Common myeloid progenitor, CD34-positive (primary cell): ENCODE measurements around the gene HAGHL.

Experiments used
- CTCF ChIA-PET: fragments of 350-600 bp; sonication (Branson Sonifier 250); formaldehyde crosslinking; loops from one replicate; lab custom pipeline; 2021; ENCODE audit warnings: antibody characterized with exemption; lab: Charles Lee
- POLR2A ChIA-PET: fragments of 350-600 bp; sonication (Branson Sonifier 250); formaldehyde crosslinking; loops from one replicate; lab custom pipeline; 2021; ENCODE audit warnings: antibody characterized with exemption; lab: Charles Lee
- DNase-seq, 3 donors: peaks; one replicate each; pipeline versions ENCODE4 v3.0.0 to v3.0.0-alpha.2; 2013
- H3K27ac ChIP-seq, 2 experiments: 1 replicate in 1 of 2; 2 replicates in 1 of 2; pipeline ENCODE4 v1.7.0; 2013; ENCODE audit warnings: inconsistent platforms in 2 of 2, low read length in 2 of 2, mild to moderate bottlenecking in 2 of 2, low read depth in 1 of 2, moderate library complexity in 1 of 2; ENCODE audit not compliant: severe bottlenecking in 2 of 2, insufficient read depth in 1 of 2, poor library complexity in 1 of 2
- H3K27me3 ChIP-seq, 5 experiments: replicated peaks in 2 of 5; 1 replicate in 3 of 5; 2 replicates in 2 of 5; pipeline versions ENCODE4 v1.6.1 to v1.7.0; 2013; ENCODE audit warnings: low read length in 4 of 5, mild to moderate bottlenecking in 2 of 5, moderate library complexity in 2 of 5, inconsistent platforms in 1 of 5; ENCODE audit not compliant: insufficient read depth in 5 of 5, control insufficient read depth in 4 of 5
- H3K36me3 ChIP-seq, 4 experiments: 1 replicate in 2 of 4; 2 replicates in 2 of 4; pipeline versions ENCODE4 v1.6.1 to v1.7.0; 2013; ENCODE audit warnings: low read length in 3 of 4, control low read depth in 1 of 4, mild to moderate bottlenecking in 1 of 4; ENCODE audit not compliant: control insufficient read depth in 4 of 4, insufficient read depth in 4 of 4
- H3K4me1 ChIP-seq, 4 experiments: 1 replicate in 3 of 4; 2 replicates in 1 of 4; pipeline versions ENCODE4 v1.6.1 to v1.7.1; 2013; ENCODE audit warnings: low read length in 3 of 4, mild to moderate bottlenecking in 3 of 4, control low read depth in 1 of 4, inconsistent platforms in 1 of 4, moderate library complexity in 1 of 4; ENCODE audit not compliant: control insufficient read depth in 4 of 4, insufficient read depth in 4 of 4; ENCODE audit errors: control extremely low read depth in 1 of 4
- H3K4me3 ChIP-seq, 7 experiments: 1 replicate in 4 of 7; 2 replicates in 3 of 7; pipeline versions ENCODE4 v1.5.1 to v1.7.0; 2013; ENCODE audit warnings: mild to moderate bottlenecking in 7 of 7, low read length in 6 of 7, moderate library complexity in 6 of 7, inconsistent platforms in 2 of 7, low read depth in 2 of 7, control low read depth in 1 of 7; ENCODE audit not compliant: insufficient read depth in 4 of 7, control insufficient read depth in 1 of 7; ENCODE audit errors: extremely low read depth in 1 of 7
- H3K9me3 ChIP-seq, 5 experiments: 1 replicate in 4 of 5; 2 replicates in 1 of 5; pipeline versions ENCODE4 v1.6.1 to v1.7.1; 2013; ENCODE audit warnings: low read length in 4 of 5, mild to moderate bottlenecking in 2 of 5, inconsistent platforms in 1 of 5, low read depth in 1 of 5, moderate library complexity in 1 of 5; ENCODE audit not compliant: control insufficient read depth in 4 of 5, insufficient read depth in 2 of 5; ENCODE audit errors: control extremely low read depth in 1 of 5
- WGBS: methylation state at CpG from one replicate; pipeline ENCODE4 v1.1.5; 2013; ENCODE audit not compliant: insufficient coverage; 5-methylcytosine and 5-hydroxymethylcytosine counted together

HAGHL gene

GRCh38 chr16:684071-684794 is 42.7 kb upstream of the HAGHL start, which contains the start of gene JMJD8:
Gene JMJD8, minus strand, starts transcription at chr16:684334. Its CDS starts 15 bp downstream, at chr16:684319.
- WGBS, result 2% methylated on average over 72 of the region's 91 CpGs
- ChIA-PET POLR2A (no interaction called here), CTCF (interaction anchor here (0.6 to 0.8 kb wide), 2 partner anchors 11 to 41 kb away, joined by 4 read pairs; no protein-coding TSS in a partner anchor)
- H3K4me3 ChIP-seq, result peak within 1 kb of the TSS; percentile 43 to 81 (median 72)
- no peaks in the 10 kb centered on the region for H3K27me3 ChIP-seq
- peaks cover 0 to 49% (median 23%) of the 10 kb centered on the region in 4 experiments for H3K36me3 ChIP-seq
- peak within 1 kb of the TSS in 1 of 2 experiments; percentile 64 for H3K27ac ChIP-seq
- H3K9me3 ChIP-seq, result no peaks in the 10 kb centered on the region
- peak; percentile 92 to 95 (median 93) for DNase-seq
- H3K4me1 ChIP-seq, result peaks cover 0 to 57% (median 55%) of the 10 kb centered on the region in 4 experiments

GRCh38 chr16:684961-685696 is 41.8 kb upstream of the HAGHL start:
- peak overlapping the region in 2 of 7 experiments; percentile 77 to 81 for H3K4me3 ChIP-seq
- H3K36me3 ChIP-seq, result peaks cover 0 to 49% (median 23%) of the 10 kb centered on the region in 4 experiments
- ChIA-PET CTCF (interaction anchor here (0.6 kb wide), 2 partner anchors 31 to 40 kb away, joined by 3 to 4 read pairs; no protein-coding TSS in a partner anchor), POLR2A (no interaction called here)
- no peaks in the 10 kb centered on the region for H3K9me3 ChIP-seq
- WGBS, result 98% methylated on average over 44 of the region's 61 CpGs
- no peak for DNase-seq
- peaks cover 0 to 60% (median 57%) of the 10 kb centered on the region in 4 experiments for H3K4me1 ChIP-seq
- no peak overlapping the region for H3K27ac ChIP-seq
- H3K27me3 ChIP-seq, result no peaks in the 10 kb centered on the region

- no peak for DNase-seq
- H3K4me3 ChIP-seq, result no peak overlapping the region
- peaks cover 0 to 60% (median 53%) of the 10 kb centered on the region in 4 experiments for H3K4me1 ChIP-seq
- peaks cover 0 to under 1% (median 0%) of the 10 kb centered on the region in 5 experiments for H3K27me3 ChIP-seq
- ChIA-PET POLR2A (no interaction called here), CTCF (interaction anchor here (1.7 kb wide), 1 partner anchor 20 kb away, joined by 4 read pairs; no protein-coding TSS in a partner anchor)
- WGBS, result 88% methylated on average over 9 of the region's 10 CpGs
- peaks cover 0 to 49% (median 23%) of the 10 kb centered on the region in 4 experiments for H3K36me3 ChIP-seq
- no peak overlapping the region for H3K27ac ChIP-seq
- no peaks in the 10 kb centered on the region for H3K9me3 ChIP-seq
Measured at GRCh38 chr16:685967-686366, 40.9 kb upstream of the HAGHL start.

GRCh38 chr16:686459-687260 is 40.2 kb upstream of the HAGHL start:
- H3K9me3 ChIP-seq, result no peaks in the 10 kb centered on the region
- 98% methylated on average over 50 of the region's 51 CpGs for WGBS
- peaks cover 0 to 6% (median 0%) of the 10 kb centered on the region in 5 experiments for H3K27me3 ChIP-seq
- peaks cover 0 to 53% (median 46%) of the 10 kb centered on the region in 4 experiments for H3K4me1 ChIP-seq
- no peak overlapping the region for H3K4me3 ChIP-seq
- peaks cover 0 to 45% (median 23%) of the 10 kb centered on the region in 4 experiments for H3K36me3 ChIP-seq
- CTCF ChIA-PET, result interaction anchor here (0.8 to 1.7 kb wide), 2 partner anchors 21 to 26 kb away, joined by 3 to 4 read pairs; no protein-coding TSS in a partner anchor
- POLR2A ChIA-PET, result no interaction called here
- no peak for DNase-seq
- no peak overlapping the region for H3K27ac ChIP-seq

GRCh38 chr16:687499-687898 is 39.4 kb upstream of the HAGHL start:
- peaks cover 0 to 14% (median 3%) of the 10 kb centered on the region in 5 experiments for H3K27me3 ChIP-seq
- whole genome bisulfite sequencing, result over 99% methylated on average over 19 of the region's 19 CpGs
- H3K36me3 ChIP-seq, result peaks cover 0 to 37% (median 18%) of the 10 kb centered on the region in 4 experiments
- no peaks in the 10 kb centered on the region for H3K9me3 ChIP-seq
- ChIA-PET CTCF (interaction anchor here (1.7 to 1.8 kb wide), 2 partner anchors 22 to 25 kb away, joined by 4 to 5 read pairs; no protein-coding TSS in a partner anchor), POLR2A (no interaction called here)
- H3K4me3 ChIP-seq, result no peak overlapping the region
- H3K4me1 ChIP-seq, result peaks cover 0 to 45% (median 39%) of the 10 kb centered on the region in 4 experiments
- H3K27ac ChIP-seq, result no peak overlapping the region
- DNase-seq, result no peak

GRCh38 chr16:689175-689897 is 37.6 kb upstream of the HAGHL start:
- no peak for DNase-seq
- ChIA-PET CTCF (interaction anchor here (0.6 to 1.8 kb wide), 9 partner anchors 8 to 35 kb away, joined by 3 to 7 read pairs (median 3); partner anchors contain the start of gene RHOT2), POLR2A (interaction anchor here (1.3 kb wide), 2 partner anchors 13 to 40 kb away, joined by 3 to 4 read pairs; partner anchors contain the start of gene WDR90)
- peak overlapping the region; percentile 66 to 91 for H3K27ac ChIP-seq
- H3K27me3 ChIP-seq, result peaks cover 2 to 32% (median 3%) of the 10 kb centered on the region in 5 experiments
- H3K9me3 ChIP-seq, result no peaks in the 10 kb centered on the region
- H3K36me3 ChIP-seq, result peaks cover 0 to 28% (median 14%) of the 10 kb centered on the region in 4 experiments
- peak overlapping the region; percentile 77 to 90 (median 83) for H3K4me3 ChIP-seq
- peaks cover 0 to 33% (median 32%) of the 10 kb centered on the region in 4 experiments for H3K4me1 ChIP-seq
- WGBS, result 91% methylated on average over 23 of the region's 26 CpGs
